HepG2 (cell line): ENCODE results near the gene STK32C. TPM values are rescaled to one million over a fixed set of nuclear protein-coding genes. Genes with fewer than 3 reads are reported as not detected.

ENCODE experiments used
- CREB1 ChIP-seq, 2 experiments: fragments of 450-650 bp in 1 of 2; IDR thresholded peaks; 2 replicates each; pipeline ENCODE4 v1.6.1; 2016 to 2017; ENCODE audit warnings: control low read depth in 1 of 2, mild to moderate bottlenecking in 1 of 2, missing compliant biosample characterization in 1 of 2, missing genetic modification characterization in 1 of 2
- FOXK2 ChIP-seq: fragments of 450-650 bp; IDR thresholded peaks from 2 replicates; pipeline ENCODE4 v1.6.1; 2016
- FOXP1 ChIP-seq, 2 experiments: fragments of 450-650 bp in 1 of 2; IDR thresholded peaks; 2 replicates each; pipeline ENCODE4 v1.6.1; 2017 to 2018; ENCODE audit warnings: antibody characterized with exemption in 1 of 2
- GATAD2A ChIP-seq: IDR thresholded peaks from 2 replicates; pipeline ENCODE4 v1.6.1; 2016
- KDM2A ChIP-seq: sonication (generic); formaldehyde crosslinking; IDR thresholded peaks from 2 replicates; pipeline ENCODE4 v1.4.0; 2020; ENCODE audit warnings: low read depth, missing genetic modification reagents, borderline replicate concordance
- KMT2A ChIP-seq: sonication (generic); formaldehyde crosslinking; IDR thresholded peaks from 2 replicates; pipeline ENCODE4 v1.4.0; 2020; ENCODE audit warnings: missing genetic modification reagents
- MAFF ChIP-seq: IDR thresholded peaks from 2 replicates; pipeline ENCODE4 v1.6.1; 2011; ENCODE audit warnings: low read depth, low read length, improper control_type of control experiment
- MEIS2 ChIP-seq: sonication (generic); formaldehyde crosslinking; IDR thresholded peaks from 2 replicates; pipeline ENCODE4 v1.9.0; 2021; ENCODE audit warnings: mild to moderate bottlenecking, missing genetic modification reagents
- NFRKB ChIP-seq: fragments of 450-650 bp; IDR thresholded peaks from 2 replicates; pipeline ENCODE4 v1.6.1; 2017
- PHF20 ChIP-seq: sonication (generic); formaldehyde crosslinking; IDR thresholded peaks from 2 replicates; pipeline ENCODE4 v1.5.0; 2020; ENCODE audit warnings: mild to moderate bottlenecking, missing genetic modification reagents
- POLR2G ChIP-seq: fragments of 200-400 bp; formaldehyde crosslinking; IDR thresholded peaks from 2 replicates; pipeline ENCODE4 v1.6.1; 2018; ENCODE audit warnings: mild to moderate bottlenecking, low read depth, low read length, moderate library complexity
- RFX5 ChIP-seq: IDR thresholded peaks from 2 replicates; pipeline ENCODE4 v1.6.1; 2011; ENCODE audit warnings: low read depth, low read length, improper control_type of control experiment
- RORA ChIP-seq: sonication (generic); formaldehyde crosslinking; IDR thresholded peaks from 2 replicates; pipeline ENCODE4 v1.5.0; 2020; ENCODE audit warnings: mild to moderate bottlenecking, missing genetic modification reagents, moderate library complexity
- TRAFD1 ChIP-seq: sonication (generic); formaldehyde crosslinking; IDR thresholded peaks from 2 replicates; pipeline ENCODE4 v1.5.1; 2020; ENCODE audit warnings: missing genetic modification reagents, mild to moderate bottlenecking, borderline replicate concordance
- ZFX ChIP-seq: sonication (generic); formaldehyde crosslinking; IDR thresholded peaks from 2 replicates; pipeline ENCODE4 v1.4.0; 2020; ENCODE audit warnings: mild to moderate bottlenecking, low read depth, missing genetic modification reagents, moderate library complexity
- ZNF232 ChIP-seq: sonication (generic); formaldehyde crosslinking; IDR thresholded peaks from 2 replicates; pipeline ENCODE4 v1.4.0; 2020; ENCODE audit warnings: missing genetic modification reagents, borderline replicate concordance
- ZNF335 ChIP-seq: sonication (generic); formaldehyde crosslinking; IDR thresholded peaks from 2 replicates; pipeline ENCODE4 v1.4.0; 2020; ENCODE audit warnings: missing genetic modification reagents
- ZNF343 ChIP-seq: sonication (generic); formaldehyde crosslinking; IDR thresholded peaks from 2 replicates; pipeline ENCODE4 v1.4.0; 2020; ENCODE audit warnings: mild to moderate bottlenecking, missing genetic modification reagents
- ZNF557 ChIP-seq: sonication (generic); formaldehyde crosslinking; IDR thresholded peaks from 2 replicates; pipeline ENCODE4 v1.4.0; 2020; ENCODE audit warnings: missing genetic modification reagents
- ZNF615 ChIP-seq: sonication (generic); formaldehyde crosslinking; IDR thresholded peaks from 2 replicates; pipeline ENCODE4 v1.5.0; 2020; ENCODE audit warnings: mild to moderate bottlenecking, missing genetic modification reagents, borderline replicate concordance
- ZNF83 ChIP-seq: sonication (generic); formaldehyde crosslinking; IDR thresholded peaks from 2 replicates; pipeline ENCODE4 v1.4.0; 2020; ENCODE audit warnings: missing genetic modification reagents, mild to moderate bottlenecking, borderline replicate concordance
- ZNF878 ChIP-seq: sonication (generic); formaldehyde crosslinking; IDR thresholded peaks from 2 replicates; pipeline ENCODE4 v1.8.1; 2023; ENCODE audit warnings: mild to moderate bottlenecking, missing genetic modification reagents, moderate library complexity
- polyA plus RNA-seq, 8 experiments: library from polyadenylated mRNA; depleted of rRNA in 3 of 8; stranded (reverse) in 7 of 8; unstranded in 1 of 8; fragments of >200 nt; fragmentation: Illumina TruSeq in 4 of 8; extraction: Trizol in 4 of 8; gene quantifications; 2 replicates each; pipeline versions ENCODE4 v1.2.1 to v1.2.3, GENCODE V29; 2011 to 2016; ENCODE audit warnings: low read depth in 4 of 8, missing spikeins in 1 of 8, mixed read lengths in 1 of 8; ENCODE audit not compliant: insufficient read depth in 1 of 8
- total RNA-seq, 5 experiments: library from RNA; depleted of rRNA; stranded (reverse); fragments of >200 nt; fragmentation: Illumina TruSeq; extraction: Trizol; gene quantifications; 2 replicates each; pipeline ENCODE4 v1.2.3, GENCODE V29; 2016; ENCODE audit warnings: low read depth in 1 of 5
- TF ChIP-seq, protein P1 (sequence below): IDR thresholded peaks from 2 replicates; pipeline ENCODE4 v1.6.1; 2016; ENCODE audit warnings: missing genetic modification reagents, missing compliant biosample characterization
- TF ChIP-seq, protein P2 (sequence below): sonication (generic); formaldehyde crosslinking; IDR thresholded peaks from 2 replicates; pipeline ENCODE4 v1.9.0; 2021; ENCODE audit warnings: missing genetic modification reagents, mild to moderate bottlenecking, borderline replicate concordance
- TF ChIP-seq, protein P3 (sequence below): sonication (generic); formaldehyde crosslinking; IDR thresholded peaks from 2 replicates; pipeline ENCODE4 v1.5.0; 2020; ENCODE audit warnings: mild to moderate bottlenecking, low read depth, missing genetic modification reagents, borderline replicate concordance
- TF ChIP-seq, protein P4 (sequence below): sonication (generic); formaldehyde crosslinking; IDR thresholded peaks from 2 replicates; pipeline ENCODE4 v1.8.0; 2022; ENCODE audit warnings: mild to moderate bottlenecking, missing genetic modification reagents, moderate library complexity

Gene STK32C
- total and polyA plus RNA-seq, 2 of the 13 experiments (the other 11 are each of a cell fraction or from before 2014, with no cell fraction given): 10.9 to 19.4 TPM

DNA sequence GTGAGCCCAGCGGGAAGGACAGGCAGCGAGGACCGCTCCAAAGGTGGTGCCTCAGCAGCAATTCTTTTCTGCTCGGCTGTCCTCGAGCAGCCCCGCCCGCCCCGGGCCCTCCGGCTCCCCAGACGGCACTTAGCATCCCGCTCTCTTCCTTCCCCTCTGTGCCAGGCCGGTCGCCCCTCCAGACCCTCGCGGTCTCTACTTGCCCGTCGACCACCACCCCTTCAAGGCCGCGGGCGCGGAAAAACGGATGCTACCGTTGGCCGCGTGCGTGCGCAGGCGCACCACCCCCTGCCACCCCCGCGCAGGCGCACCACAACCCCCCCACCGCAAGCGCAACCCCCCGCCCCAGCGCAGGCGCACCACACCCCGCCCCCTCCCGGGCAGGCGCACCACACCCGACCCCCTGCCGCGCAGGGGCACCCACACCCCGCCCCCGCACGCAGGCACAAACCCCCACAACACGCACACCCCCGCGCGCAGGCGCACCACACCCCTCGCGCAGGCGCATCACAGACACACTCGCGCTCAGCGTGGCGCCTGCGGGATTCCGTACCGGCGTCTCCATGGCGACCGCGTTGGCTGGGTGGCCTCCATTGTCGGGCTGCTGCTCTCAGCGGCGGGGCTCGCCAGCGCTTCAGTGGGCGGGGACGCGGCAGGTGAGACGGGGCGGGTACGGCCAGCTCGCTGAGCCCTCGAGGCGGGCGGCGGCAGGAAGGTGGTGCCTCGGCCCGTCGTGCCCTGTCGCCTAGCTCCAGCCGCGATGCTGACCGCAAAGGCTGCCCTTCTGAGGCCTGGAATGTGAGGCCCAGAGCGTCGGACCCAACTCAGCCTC lies 24.1 kb upstream of the STK32C start, which contains the start of gene LRRC27 (continued):
- TF ChIP-seq KMT2A (CRISPR knock-in tag) (peak; percentile 27; the same call in 1 of the 2 replicates), ZFX (CRISPR knock-in tag) (peak; percentile 86), ZNF878 (no peak), ZNF615 (no peak), NFRKB (no peak), CREB1 (IDR thresholded peaks at IDR 0.05) (peak; percentile 48), CREB1 (CRISPR knock-in tag; IDR thresholded peaks at IDR 0.05) (no peak), GATAD2A (CRISPR knock-in tag) (no peak), FOXK2 (peak; percentile 73), RFX5 (no peak), ZNF343 (CRISPR knock-in tag) (peak; percentile 32; the same call in 1 of the 2 replicates), ZNF232 (CRISPR knock-in tag) (no peak), TRAFD1 (CRISPR knock-in tag) (no peak), ZNF83 (0 out of 2 replicates have a peak, but pooled peaks have one; percentile 92), ZNF335 (CRISPR knock-in tag) (no peak), POLR2G (peak; percentile 71), RORA (no peak), PHF20 (CRISPR knock-in tag) (peak; percentile 72), FOXP1 (IDR thresholded peaks at IDR 0.05) (no peak), FOXP1 (CRISPR knock-in tag; IDR thresholded peaks at IDR 0.05) (no peak), MAFF (no peak), ZNF557 (CRISPR knock-in tag) (no peak; the same call in 1 of the 2 replicates), KDM2A (CRISPR knock-in tag) (peak; percentile 68; the same call in 1 of the 2 replicates), MEIS2 (CRISPR knock-in tag) (0 out of 2 replicates have a peak, but pooled peaks have one; percentile 28)
- TF ChIP-seq, protein P1, sequence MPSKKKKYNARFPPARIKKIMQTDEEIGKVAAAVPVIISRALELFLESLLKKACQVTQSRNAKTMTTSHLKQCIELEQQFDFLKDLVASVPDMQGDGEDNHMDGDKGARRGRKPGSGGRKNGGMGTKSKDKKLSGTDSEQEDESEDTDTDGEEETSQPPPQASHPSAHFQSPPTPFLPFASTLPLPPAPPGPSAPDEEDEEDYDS (CRISPR knock-in tag): peak; percentile 23; the same call in 1 of the 2 replicates
- TF ChIP-seq, protein P2, sequence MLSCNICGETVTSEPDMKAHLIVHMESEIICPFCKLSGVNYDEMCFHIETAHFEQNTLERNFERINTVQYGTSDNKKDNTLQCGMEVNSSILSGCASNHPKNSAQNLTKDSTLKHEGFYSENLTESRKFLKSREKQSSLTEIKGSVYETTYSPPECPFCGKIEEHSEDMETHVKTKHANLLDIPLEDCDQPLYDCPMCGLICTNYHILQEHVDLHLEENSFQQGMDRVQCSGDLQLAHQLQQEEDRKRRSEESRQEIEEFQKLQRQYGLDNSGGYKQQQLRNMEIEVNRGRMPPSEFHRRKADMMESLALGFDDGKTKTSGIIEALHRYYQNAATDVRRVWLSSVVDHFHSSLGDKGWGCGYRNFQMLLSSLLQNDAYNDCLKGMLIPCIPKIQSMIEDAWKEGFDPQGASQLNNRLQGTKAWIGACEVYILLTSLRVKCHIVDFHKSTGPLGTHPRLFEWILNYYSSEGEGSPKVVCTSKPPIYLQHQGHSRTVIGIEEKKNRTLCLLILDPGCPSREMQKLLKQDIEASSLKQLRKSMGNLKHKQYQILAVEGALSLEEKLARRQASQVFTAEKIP (CRISPR knock-in tag): no peak
- TF ChIP-seq, protein P3, sequence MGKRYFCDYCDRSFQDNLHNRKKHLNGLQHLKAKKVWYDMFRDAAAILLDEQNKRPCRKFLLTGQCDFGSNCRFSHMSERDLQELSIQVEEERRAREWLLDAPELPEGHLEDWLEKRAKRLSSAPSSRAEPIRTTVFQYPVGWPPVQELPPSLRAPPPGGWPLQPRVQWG (CRISPR knock-in tag): no peak
- TF ChIP-seq, protein P4, sequence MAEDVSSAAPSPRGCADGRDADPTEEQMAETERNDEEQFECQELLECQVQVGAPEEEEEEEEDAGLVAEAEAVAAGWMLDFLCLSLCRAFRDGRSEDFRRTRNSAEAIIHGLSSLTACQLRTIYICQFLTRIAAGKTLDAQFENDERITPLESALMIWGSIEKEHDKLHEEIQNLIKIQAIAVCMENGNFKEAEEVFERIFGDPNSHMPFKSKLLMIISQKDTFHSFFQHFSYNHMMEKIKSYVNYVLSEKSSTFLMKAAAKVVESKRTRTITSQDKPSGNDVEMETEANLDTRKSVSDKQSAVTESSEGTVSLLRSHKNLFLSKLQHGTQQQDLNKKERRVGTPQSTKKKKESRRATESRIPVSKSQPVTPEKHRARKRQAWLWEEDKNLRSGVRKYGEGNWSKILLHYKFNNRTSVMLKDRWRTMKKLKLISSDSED (CRISPR knock-in tag): no peak
